Gastrocnemius medialis (tissue), 4 donors: ENCODE data around the gene ATP10A.

Experiments used
- CTCF ChIP-seq, 5 experiments: fragments of 450-650 bp in 3 of 5; fragments of 200-600 bp in 2 of 5; sonication (generic) in 2 of 5; IDR thresholded peaks in 4 of 5; conservative IDR thresholded peaks in 1 of 5; 1 replicate in 4 of 5; 2 replicates in 1 of 5; pipeline ENCODE4 v1.5.1; 2016 to 2019; ENCODE audit warnings: antibody characterized with exemption in 5 of 5, mild to moderate bottlenecking in 3 of 5, moderate library complexity in 3 of 5
- POLR2A ChIP-seq, 2 donors: fragments of 450-650 bp; IDR thresholded peaks; one replicate each; pipeline ENCODE4 v1.6.1; 2017; ENCODE audit warnings: antibody characterized with exemption in 2 of 2, mild to moderate bottlenecking in 2 of 2, moderate library complexity in 2 of 2

DNA sequence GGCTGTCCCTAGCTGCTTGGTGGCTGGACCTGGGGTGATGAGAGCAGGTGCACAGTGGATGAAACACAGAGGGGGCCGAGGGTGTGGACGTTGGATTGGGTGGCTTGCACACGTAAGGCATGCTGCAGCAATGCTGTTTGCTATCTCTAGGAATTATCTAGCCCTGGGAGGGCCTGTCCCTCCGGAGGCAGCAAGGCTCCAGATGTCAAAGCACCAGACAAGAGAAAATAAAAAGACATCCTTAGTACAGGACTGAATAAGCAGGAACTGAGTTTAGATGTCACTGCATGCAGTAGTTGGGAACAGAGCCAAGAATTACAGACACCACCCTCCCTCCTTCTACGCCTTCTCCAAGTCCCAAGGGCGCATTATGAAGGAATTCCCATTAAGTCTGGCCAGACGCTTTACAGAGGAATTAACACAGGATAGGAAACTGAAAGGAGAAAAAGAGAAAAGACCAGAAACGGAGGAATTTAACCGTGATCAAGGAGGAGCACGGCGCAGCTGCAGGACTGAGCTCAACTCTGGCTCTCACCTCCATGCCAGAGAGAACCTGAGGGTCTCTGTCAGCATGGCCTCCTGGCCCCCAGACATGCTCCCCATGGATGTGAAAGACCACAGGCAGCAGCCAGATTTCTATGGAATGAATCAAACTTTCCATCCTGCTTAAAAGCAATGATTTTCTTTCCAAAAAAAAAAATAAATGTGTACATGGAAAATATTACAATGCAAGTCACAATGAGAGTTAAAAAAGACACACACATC, 13.8 kb downstream of the ATP10A start:
- TF ChIP-seq CTCF (IDR thresholded peaks at IDR 0.05 in 4 of 5, conservative IDR thresholded peaks at IDR 0.05 in 1 of 5) = no peak
- no peak for TF ChIP-seq POLR2A (IDR thresholded peaks at IDR 0.05)
